Mammary epithelial cell (primary cell): ENCODE measurements around the gene PXT1.

Experiments used
- CTCF ChIP-seq, 2 donors: IDR thresholded peaks in 1 of 2; conservative IDR thresholded peaks in 1 of 2; 2 replicates each; pipeline ENCODE4 v1.5.1; 2011 to 2012; ENCODE audit warnings: inconsistent platforms in 2 of 2, low read length in 2 of 2, mild to moderate bottlenecking in 2 of 2, control low read depth in 1 of 2, low read depth in 1 of 2; ENCODE audit not compliant: insufficient read depth in 1 of 2; ENCODE audit errors: extremely low read depth in 1 of 2
- EZH2 ChIP-seq: IDR thresholded peaks from 2 replicates; pipeline ENCODE4 v1.6.1; 2012; ENCODE audit warnings: low read length, inconsistent platforms, borderline replicate concordance

- TF ChIP-seq CTCF (conservative IDR thresholded peaks at IDR 0.05 in 1 of 2, IDR thresholded peaks at IDR 0.05 in 1 of 2; ENCODE audit: extremely low read depth in 1 of 2, insufficient read depth in 1 of 2, low read depth in 1 of 2, low read length in 2 of 2) (no peak), EZH2 (no peak)
Measured at GRCh38 chr6:36489426-36489825, 46.8 kb upstream of the PXT1 start.
